CD4-positive, alpha-beta T cell (primary cell): ENCODE measurements around the gene CERS6. TPM values are rescaled to one million over a fixed set of nuclear protein-coding genes. Genes with fewer than 3 reads are reported as not detected.

ENCODE experiments used
- ATAC-seq: fragments of 200-7000 bp; cut with Tn5 transposase; one replicate; pipeline ENCODE4 v1.10.0; 2022; ENCODE audit warnings: mild to moderate bottlenecking; ENCODE audit not compliant: poor library complexity
- CTCF ChIA-PET: fragments of 350-600 bp; sonication (Branson Sonifier 250); formaldehyde crosslinking; loops from one replicate; lab custom pipeline; 2021; ENCODE audit warnings: antibody characterized with exemption, inconsistent platforms; lab: Charles Lee
- POLR2A ChIA-PET: fragments of 350-600 bp; sonication (Branson Sonifier 250); formaldehyde crosslinking; loops from one replicate; lab custom pipeline; 2021; ENCODE audit warnings: antibody characterized with exemption, inconsistent platforms; lab: Charles Lee
- DNase-seq, 14 experiments: peaks; one replicate each; pipeline ENCODE4 v3.0.0-alpha.2; 2013 to 2020; ENCODE audit warnings: mixed read lengths in 2 of 14
- H3K27ac ChIP-seq, 2 donors: one replicate each; pipeline versions ENCODE4 v1.5.1 to v1.7.0; 2013; ENCODE audit warnings: low read length in 2 of 2, low read depth in 1 of 2, mild to moderate bottlenecking in 1 of 2
- H3K27me3 ChIP-seq, 2 experiments: 1 replicate in 1 of 2; 2 replicates in 1 of 2; pipeline versions ENCODE4 v1.6.1 to v1.7.0; 2013; ENCODE audit warnings: low read length in 2 of 2, control low read depth in 1 of 2, mild to moderate bottlenecking in 1 of 2, moderate library complexity in 1 of 2; ENCODE audit not compliant: insufficient read depth in 2 of 2, control insufficient read depth in 1 of 2
- H3K36me3 ChIP-seq: one replicate; pipeline ENCODE4 v1.6.1; 2013; ENCODE audit warnings: low read length, control low read depth; ENCODE audit not compliant: insufficient read depth
- H3K4me1 ChIP-seq: one replicate; pipeline ENCODE4 v1.6.1; 2013; ENCODE audit warnings: low read length, control low read depth; ENCODE audit not compliant: insufficient read depth
- H3K4me3 ChIP-seq: one replicate; pipeline ENCODE4 v1.5.1; 2013; ENCODE audit warnings: mild to moderate bottlenecking, low read length, moderate library complexity
- H3K9me3 ChIP-seq, 2 experiments: 1 replicate in 1 of 2; 2 replicates in 1 of 2; pipeline versions ENCODE4 v1.6.1 to v1.7.0; 2013; ENCODE audit warnings: low read length in 2 of 2, mild to moderate bottlenecking in 2 of 2, control low read depth in 1 of 2, moderate library complexity in 1 of 2; ENCODE audit not compliant: control insufficient read depth in 1 of 2, insufficient read depth in 1 of 2
- H3K27ac Mint-ChIP-seq: one replicate; pipeline ENCODE4 v1.8.0; 2020; ENCODE audit warnings: mixed read lengths
- H3K27me3 Mint-ChIP-seq: one replicate; pipeline ENCODE4 v1.8.0; 2021; ENCODE audit warnings: mixed read lengths
- H3K36me3 Mint-ChIP-seq: one replicate; pipeline ENCODE4 v1.8.0; 2021; ENCODE audit warnings: low read depth, mixed read lengths
- H3K4me1 Mint-ChIP-seq: one replicate; pipeline ENCODE4 v1.8.0; 2021; ENCODE audit warnings: low read depth, mixed read lengths
- H3K4me3 Mint-ChIP-seq: one replicate; pipeline ENCODE4 v1.8.0; 2020; ENCODE audit warnings: mild to moderate bottlenecking, mixed read lengths
- H3K9me3 Mint-ChIP-seq: one replicate; pipeline ENCODE4 v1.8.0; 2020; ENCODE audit warnings: mixed read lengths
- intact Hi-C, 2 experiments: fragments of 100-400 bp; cut with DNase I in 1 of 2; cut with micrococcal nuclease in 1 of 2; formaldehyde crosslinking; loops; one replicate each; pipeline versions ENCODE4 v1.15.1 to v1.9.0; 2023 to 2025; cut with DNase I, micrococcal nuclease
- total RNA-seq, 174 experiments: library from RNA in 2 of 174; stranded (reverse) in 2 of 174; gene quantifications; one replicate each; pipeline ENCODE4 v1.2.3 and lab custom pipeline; 2021 to 2026
- TF ChIP-seq, protein P1 (sequence below): fragments of 200-600 bp; IDR thresholded peaks from one replicate; pipeline ENCODE4 v1.8.0; 2022; ENCODE audit warnings: antibody characterized with exemption, mild to moderate bottlenecking

The CERS6 gene
- total RNA-seq, 2 experiments from 2014 or later: 16.9 to 17.9 TPM

DNA sequence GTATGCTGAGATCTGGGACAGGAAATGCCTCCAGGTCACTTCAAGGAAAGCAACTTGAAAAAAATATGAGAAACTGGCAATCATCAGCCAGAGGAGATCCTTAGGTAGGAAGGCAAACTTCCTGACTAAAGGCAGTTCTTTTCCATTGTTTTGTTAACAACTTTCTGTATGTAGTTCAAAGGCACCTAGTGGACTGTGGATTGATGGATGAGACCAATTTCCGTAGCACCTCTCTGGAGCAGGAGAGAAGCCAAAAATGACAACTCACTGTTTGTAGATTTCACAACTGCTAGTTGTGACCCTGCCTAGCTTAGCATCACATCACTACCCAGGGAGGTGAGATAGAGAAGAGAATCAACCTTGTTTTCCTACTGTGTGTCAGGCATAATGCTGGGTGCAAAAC is 324.6 kb downstream of the CERS6 start:
- no peaks in the 10 kb centered on the region for H3K27me3 ChIP-seq
- Mint-ChIP-seq H3K27ac (no peak overlapping the region), H3K4me1 (no peaks in the 10 kb centered on the region), H3K9me3 (no peaks in the 10 kb centered on the region), H3K27me3 (no peaks in the 10 kb centered on the region), H3K36me3 (peaks cover 4% of the 10 kb centered on the region), H3K4me3 (no peak overlapping the region)
- DNase-seq (no peak), ATAC-seq (no peak)
- CTCF ChIA-PET: no interaction called here
- H3K27ac ChIP-seq: no peak overlapping the region
- H3K4me1 ChIP-seq: no peaks in the 10 kb centered on the region
- TF ChIP-seq, protein P1, sequence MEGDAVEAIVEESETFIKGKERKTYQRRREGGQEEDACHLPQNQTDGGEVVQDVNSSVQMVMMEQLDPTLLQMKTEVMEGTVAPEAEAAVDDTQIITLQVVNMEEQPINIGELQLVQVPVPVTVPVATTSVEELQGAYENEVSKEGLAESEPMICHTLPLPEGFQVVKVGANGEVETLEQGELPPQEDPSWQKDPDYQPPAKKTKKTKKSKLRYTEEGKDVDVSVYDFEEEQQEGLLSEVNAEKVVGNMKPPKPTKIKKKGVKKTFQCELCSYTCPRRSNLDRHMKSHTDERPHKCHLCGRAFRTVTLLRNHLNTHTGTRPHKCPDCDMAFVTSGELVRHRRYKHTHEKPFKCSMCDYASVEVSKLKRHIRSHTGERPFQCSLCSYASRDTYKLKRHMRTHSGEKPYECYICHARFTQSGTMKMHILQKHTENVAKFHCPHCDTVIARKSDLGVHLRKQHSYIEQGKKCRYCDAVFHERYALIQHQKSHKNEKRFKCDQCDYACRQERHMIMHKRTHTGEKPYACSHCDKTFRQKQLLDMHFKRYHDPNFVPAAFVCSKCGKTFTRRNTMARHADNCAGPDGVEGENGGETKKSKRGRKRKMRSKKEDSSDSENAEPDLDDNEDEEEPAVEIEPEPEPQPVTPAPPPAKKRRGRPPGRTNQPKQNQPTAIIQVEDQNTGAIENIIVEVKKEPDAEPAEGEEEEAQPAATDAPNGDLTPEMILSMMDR: no peak
- POLR2A ChIA-PET: no interaction called here
- intact Hi-C loops: no loop called here
- no peaks in the 10 kb centered on the region for H3K9me3 ChIP-seq
- no peaks in the 10 kb centered on the region for H3K36me3 ChIP-seq
- H3K4me3 ChIP-seq: no peak overlapping the region

DNA sequence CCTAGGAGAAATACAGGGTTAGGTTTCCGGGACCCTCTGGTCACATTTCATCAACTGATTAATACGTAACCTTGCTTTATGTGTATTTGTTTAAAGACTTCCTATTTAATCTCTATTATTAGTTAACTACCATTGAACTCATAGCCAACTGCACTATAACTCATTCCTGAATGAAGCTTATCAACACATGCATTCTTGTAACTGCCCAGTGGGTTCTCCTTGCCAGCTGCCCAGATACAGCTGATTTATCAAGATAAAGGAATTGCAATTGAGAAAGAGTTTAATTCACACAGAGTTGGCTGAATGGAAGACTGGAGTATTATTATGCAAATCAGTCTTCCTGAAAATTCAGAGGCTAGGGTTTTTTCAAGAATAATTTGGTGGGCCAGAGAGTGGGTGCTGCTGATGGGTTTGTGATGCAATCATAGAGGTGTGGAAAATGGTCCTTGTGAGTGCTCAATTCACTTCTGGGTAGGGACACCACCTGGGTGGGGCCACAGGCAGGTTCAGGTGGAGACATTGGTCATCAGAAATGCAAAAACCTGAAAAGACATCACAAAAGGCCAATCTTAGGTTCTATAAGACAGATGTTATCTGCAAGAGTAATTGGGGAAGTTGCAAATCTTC is 325.2 kb downstream of the CERS6 start:
- ATAC-seq: no peak
- Histone ChIP-seq H3K36me3 (no peaks in the 10 kb centered on the region), H3K27me3 (no peaks in the 10 kb centered on the region), H3K4me1 (no peaks in the 10 kb centered on the region), H3K27ac (no peak overlapping the region), H3K4me3 (no peak overlapping the region), H3K9me3 (no peaks in the 10 kb centered on the region)
- no peak for DNase-seq
- Mint-ChIP-seq H3K4me1 (no peaks in the 10 kb centered on the region), H3K36me3 (no peaks in the 10 kb centered on the region), H3K27me3 (no peaks in the 10 kb centered on the region), H3K27ac (no peak overlapping the region), H3K4me3 (no peak overlapping the region), H3K9me3 (no peaks in the 10 kb centered on the region)
- CTCF ChIA-PET: no interaction called here
- intact Hi-C loops: no loop called here
- POLR2A ChIA-PET: no interaction called here
- TF ChIP-seq, protein P1: no peak

DNA sequence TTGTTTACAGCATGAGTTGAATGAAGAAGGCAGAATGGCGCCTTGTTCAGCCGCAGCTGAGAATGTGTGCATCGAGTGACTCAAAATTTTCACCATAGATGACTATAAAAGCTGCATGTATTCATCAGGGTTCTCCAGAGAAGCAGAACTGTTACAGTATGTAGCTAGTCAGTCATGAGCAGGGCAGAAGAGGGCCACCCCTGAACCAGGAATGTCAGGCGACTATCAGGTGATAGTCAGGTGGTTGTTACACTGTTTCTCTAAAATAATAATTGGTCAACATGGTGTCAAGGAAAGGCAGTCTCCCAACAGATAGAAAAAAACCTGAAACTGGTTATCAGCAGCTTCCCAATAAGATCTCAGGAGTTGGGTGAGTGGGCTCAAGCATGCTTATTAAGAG is 326.2 kb downstream of the CERS6 start:
- H3K9me3 ChIP-seq: no peaks in the 10 kb centered on the region
- intact Hi-C loops: no loop called here
- no peaks in the 10 kb centered on the region for H3K36me3 Mint-ChIP-seq
- no peaks in the 10 kb centered on the region for H3K36me3 ChIP-seq
- H3K27me3 ChIP-seq: no peaks in the 10 kb centered on the region
- ChIA-PET POLR2A (no interaction called here), CTCF (no interaction called here)
- no peak for DNase-seq
- H3K27me3 Mint-ChIP-seq: no peaks in the 10 kb centered on the region
- TF ChIP-seq, protein P1: no peak
- no peak overlapping the region for H3K4me3 ChIP-seq
- no peak for ATAC-seq
- H3K9me3 Mint-ChIP-seq: no peaks in the 10 kb centered on the region
- no peaks in the 10 kb centered on the region for H3K4me1 ChIP-seq
- no peak overlapping the region for H3K4me3 Mint-ChIP-seq
- H3K27ac Mint-ChIP-seq: no peak overlapping the region
- H3K27ac ChIP-seq: no peak overlapping the region
- no peaks in the 10 kb centered on the region for H3K4me1 Mint-ChIP-seq
